GM23338 (cell line): ENCODE results near the gene MAP2K2. TPM values are rescaled to one million over a fixed set of nuclear protein-coding genes. Genes with fewer than 3 reads are reported as not detected.

Experiments used
- ATAC-seq: fragments of 200-7000 bp; cut with Tn5 transposase; 3 replicates; pipeline ENCODE4 v1.9.1; 2020
- DNase-seq: peaks from one replicate; pipeline ENCODE4 v3.0.0-alpha.2; 2015; ENCODE audit warnings: low spot score
- H2AFZ ChIP-seq: fragments of 200-600 bp; sonication (generic); 2 replicates; pipeline ENCODE4 v1.8.0; 2016; ENCODE audit warnings: antibody characterized with exemption, mild to moderate bottlenecking, moderate library complexity
- H3F3A ChIP-seq: fragments of 200-600 bp; sonication (generic); replicated peaks from 2 replicates; pipeline ENCODE4 v1.8.0; 2017; ENCODE audit warnings: antibody characterized with exemption, mixed run types, low read depth
- H3K27ac ChIP-seq: fragments of 200-600 bp; sonication (generic); 2 replicates; pipeline ENCODE4 v1.6.1; 2016; ENCODE audit warnings: low read depth
- H3K27me3 ChIP-seq: fragments of 200-600 bp; sonication (generic); 2 replicates; pipeline ENCODE4 v1.8.0; 2016; ENCODE audit warnings: mild to moderate bottlenecking, mixed run types, moderate library complexity; ENCODE audit not compliant: insufficient read depth
- H3K36me3 ChIP-seq: fragments of 200-600 bp; sonication (generic); 2 replicates; pipeline ENCODE4 v1.8.0; 2016; ENCODE audit warnings: mild to moderate bottlenecking; ENCODE audit not compliant: insufficient read depth
- H3K4me1 ChIP-seq: fragments of 200-600 bp; sonication (generic); 2 replicates; pipeline ENCODE4 v1.8.0; 2016; ENCODE audit warnings: mild to moderate bottlenecking, moderate library complexity; ENCODE audit not compliant: insufficient read depth
- H3K4me2 ChIP-seq: fragments of 200-600 bp; sonication (generic); 2 replicates; pipeline ENCODE4 v1.7.1; 2017; ENCODE audit warnings: mixed run types
- H3K4me3 ChIP-seq: fragments of 200-600 bp; sonication (generic); 2 replicates; pipeline ENCODE4 v1.6.1; 2016; ENCODE audit warnings: mixed run types
- H3K79me2 ChIP-seq: fragments of 200-600 bp; sonication (generic); replicated peaks from 2 replicates; pipeline ENCODE4 v1.8.0; 2017; ENCODE audit warnings: mild to moderate bottlenecking; ENCODE audit not compliant: insufficient read depth
- H3K9me2 ChIP-seq: fragments of 200-600 bp; sonication (generic); 2 replicates; pipeline ENCODE4 v1.8.0; 2017; ENCODE audit not compliant: insufficient read depth
- H4K20me1 ChIP-seq: fragments of 200-600 bp; sonication (generic); replicated peaks from 2 replicates; pipeline ENCODE4 v1.8.0; 2017; ENCODE audit warnings: mild to moderate bottlenecking; ENCODE audit not compliant: insufficient read depth
- H3K27ac Mint-ChIP-seq: 2 replicates; pipeline ENCODE4 v1.8.0; 2020; ENCODE audit warnings: inconsistent platforms, mild to moderate bottlenecking, moderate library complexity, mixed read lengths
- H3K27me3 Mint-ChIP-seq: 3 replicates; pipeline ENCODE4 v1.8.0; 2022; ENCODE audit warnings: low read depth, mild to moderate bottlenecking, moderate library complexity, mixed read lengths, inconsistent platforms; ENCODE audit not compliant: insufficient read depth, poor library complexity
- H3K36me3 Mint-ChIP-seq: 3 replicates; pipeline ENCODE4 v1.8.0; 2021; ENCODE audit warnings: low read depth, mild to moderate bottlenecking, inconsistent platforms, moderate library complexity, mixed read lengths
- H3K4me1 Mint-ChIP-seq: 3 replicates; pipeline ENCODE4 v1.8.0; 2020; ENCODE audit warnings: mild to moderate bottlenecking, inconsistent platforms, mixed read lengths
- H3K4me3 Mint-ChIP-seq: 3 replicates; pipeline ENCODE4 v1.8.0; 2021; ENCODE audit warnings: moderate library complexity, mild to moderate bottlenecking, inconsistent platforms, mixed read lengths
- H3K9me3 Mint-ChIP-seq: 3 replicates; pipeline ENCODE4 v1.8.0; 2020; ENCODE audit warnings: moderate library complexity, mild to moderate bottlenecking, inconsistent platforms, mixed read lengths
- CREB1 ChIP-seq: fragments of 250-450 bp; sonication (Bioruptor Pico); IDR thresholded peaks from 2 replicates; pipeline ENCODE4 v1.5.0; 2020; ENCODE audit warnings: low read depth, mild to moderate bottlenecking, moderate library complexity
- ETS1 ChIP-seq: IDR thresholded peaks from 2 replicates; pipeline ENCODE4 v1.6.1; 2016; ENCODE audit warnings: antibody characterized with exemption
- EZH2phosphoT487 ChIP-seq: fragments of 200-600 bp; sonication (generic); IDR thresholded peaks from one replicate; pipeline ENCODE4 v1.8.1; 2018; ENCODE audit warnings: antibody characterized with exemption; ENCODE audit not compliant: unreplicated experiment
- NANOG ChIP-seq: IDR thresholded peaks from 2 replicates; pipeline ENCODE4 v1.6.1; 2016; ENCODE audit warnings: antibody characterized with exemption, borderline replicate concordance
- POLR2AphosphoS5 ChIP-seq: IDR thresholded peaks from 2 replicates; pipeline ENCODE4 v1.6.1; 2016; ENCODE audit warnings: antibody characterized with exemption, low read depth
- REST ChIP-seq: IDR thresholded peaks from one replicate; pipeline ENCODE4 v1.6.1; 2018; ENCODE audit warnings: antibody characterized with exemption; ENCODE audit not compliant: unreplicated experiment
- ZNF114 ChIP-seq: fragments of 250-450 bp; sonication (Bioruptor Pico); IDR thresholded peaks from 2 replicates; pipeline ENCODE4 v1.5.0; 2020; ENCODE audit warnings: mild to moderate bottlenecking, moderate library complexity
- ZNF331 ChIP-seq: fragments of 250-450 bp; sonication (Bioruptor Pico); IDR thresholded peaks from 2 replicates; pipeline ENCODE4 v1.5.0; 2020; ENCODE audit warnings: low read depth, mild to moderate bottlenecking, moderate library complexity
- polyA plus RNA-seq: library from polyadenylated mRNA; unstranded; fragments of >200 nt; fragmentation: Nextera tagmentation; extraction: Ambion mirVana; gene quantifications from 2 replicates; pipeline ENCODE4 v1.2.1, GENCODE V29; 2016
- total RNA-seq: library from RNA; depleted of rRNA; stranded (reverse); fragments of >200 nt; shearing (Covaris generic); gene quantifications from 2 replicates; pipeline ENCODE4 v1.2.3, GENCODE V29; 2014
- TF ChIP-seq, protein P1 (sequence below), 2 experiments: fragments of 200-600 bp in 1 of 2; sonication (generic) in 1 of 2; conservative IDR thresholded peaks; 2 replicates each; pipeline versions ENCODE4 v1.5.1 to v1.6.1; 2016 to 2017; ENCODE audit warnings: antibody characterized with exemption in 2 of 2, low read depth in 2 of 2, mild to moderate bottlenecking in 2 of 2, moderate library complexity in 1 of 2

MAP2K2 gene
- total and polyA plus RNA-seq, 2 experiments from 2014 or later, result 99.7 to 151 TPM

DNA sequence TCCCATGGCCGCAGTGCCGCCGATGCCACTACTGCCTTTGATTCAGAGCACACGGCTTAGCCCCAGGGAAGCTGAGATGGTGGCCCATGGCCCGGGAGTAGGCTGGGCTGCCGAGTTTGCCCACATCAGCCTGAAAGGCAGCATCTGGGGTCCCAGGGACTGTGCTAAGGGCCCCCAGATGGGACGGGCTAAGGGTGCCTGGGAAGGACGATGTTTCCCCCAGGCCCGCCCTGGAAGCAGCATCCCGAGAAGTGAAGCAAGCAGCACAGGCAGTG, 22.5 kb downstream of the MAP2K2 start (continued):
- TF ChIP-seq, protein P1, sequence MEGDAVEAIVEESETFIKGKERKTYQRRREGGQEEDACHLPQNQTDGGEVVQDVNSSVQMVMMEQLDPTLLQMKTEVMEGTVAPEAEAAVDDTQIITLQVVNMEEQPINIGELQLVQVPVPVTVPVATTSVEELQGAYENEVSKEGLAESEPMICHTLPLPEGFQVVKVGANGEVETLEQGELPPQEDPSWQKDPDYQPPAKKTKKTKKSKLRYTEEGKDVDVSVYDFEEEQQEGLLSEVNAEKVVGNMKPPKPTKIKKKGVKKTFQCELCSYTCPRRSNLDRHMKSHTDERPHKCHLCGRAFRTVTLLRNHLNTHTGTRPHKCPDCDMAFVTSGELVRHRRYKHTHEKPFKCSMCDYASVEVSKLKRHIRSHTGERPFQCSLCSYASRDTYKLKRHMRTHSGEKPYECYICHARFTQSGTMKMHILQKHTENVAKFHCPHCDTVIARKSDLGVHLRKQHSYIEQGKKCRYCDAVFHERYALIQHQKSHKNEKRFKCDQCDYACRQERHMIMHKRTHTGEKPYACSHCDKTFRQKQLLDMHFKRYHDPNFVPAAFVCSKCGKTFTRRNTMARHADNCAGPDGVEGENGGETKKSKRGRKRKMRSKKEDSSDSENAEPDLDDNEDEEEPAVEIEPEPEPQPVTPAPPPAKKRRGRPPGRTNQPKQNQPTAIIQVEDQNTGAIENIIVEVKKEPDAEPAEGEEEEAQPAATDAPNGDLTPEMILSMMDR (conservative IDR thresholded peaks at IDR 0.05; ENCODE audit: low read depth in 2 of 2), result no peak
- TF ChIP-seq ETS1 (no peak), CREB1 (CRISPR knock-in tag) (no peak), REST (no peak), ZNF114 (CRISPR knock-in tag) (no peak)

- Mint-ChIP-seq H3K4me1 (no peaks in the 10 kb centered on the region), H3K27ac (no peak overlapping the region), H3K27me3 (peaks cover 5% of the 10 kb centered on the region), H3K4me3 (no peak overlapping the region), H3K9me3 (no peaks in the 10 kb centered on the region), H3K36me3 (peaks cover 60% of the 10 kb centered on the region)
- no peaks in the 10 kb centered on the region for H3K4me1 ChIP-seq
- 0 out of 2 replicates have a peak, but pooled peaks cover 3% of the 10 kb centered on the region for H3K36me3 ChIP-seq
- no peak for ATAC-seq
- H3K79me2 ChIP-seq, result no peaks in the 10 kb centered on the region
- H3K9me2 ChIP-seq, result no peaks in the 10 kb centered on the region
- H4K20me1 ChIP-seq, result no peaks in the 10 kb centered on the region; the same call in 1 of the 2 replicates
- H3K4me2 ChIP-seq, result no peak overlapping the region
- DNase-seq, result no peak
- 0 out of 2 replicates have a peak, but pooled peaks cover 3% of the 10 kb centered on the region for H3F3A ChIP-seq
- H2AFZ ChIP-seq, result no peak overlapping the region
- H3K27me3 ChIP-seq, result no peaks in the 10 kb centered on the region
- H3K27ac ChIP-seq, result no peak overlapping the region
- no peak overlapping the region for H3K4me3 ChIP-seq
- TF ChIP-seq NANOG (no peak), EZH2phosphoT487 (no peak), ETS1 (no peak), CREB1 (CRISPR knock-in tag) (no peak), ZNF114 (CRISPR knock-in tag) (no peak), ZNF331 (CRISPR knock-in tag) (no peak), POLR2AphosphoS5 (no peak)
- TF ChIP-seq, protein P1 (conservative IDR thresholded peaks at IDR 0.05; ENCODE audit: low read depth in 2 of 2), result no peak
These were observed 23.1 kb downstream of the MAP2K2 start for GRCh38 chr19:4100647-4101495.
